ENCODE results near the gene HSH2D. TPM values are rescaled to one million over a fixed set of nuclear protein-coding genes. Genes with fewer than 3 reads are reported as not detected.

HSH2D gene
- total and polyA plus RNA-seq, 2 of the 13 experiments (the other 11 are each of a cell fraction or from before 2014, with no cell fraction given) = 0.69 to 3.2 TPM

- BruUV-seq (replicated peaks) = no TSS peak
- CTCF ChIA-PET (ENCODE audit: low intra/inter-chr PET ratio, low total read pairs) = no interaction called here
- Histone ChIP-seq H3K4me2 (ENCODE audit: low read depth, low read length) (no peak overlapping the region), H3K79me2 (ENCODE audit: insufficient read depth, low read length) (no peaks in the 10 kb centered on the region), H3K9ac (ENCODE audit: insufficient read depth, low read depth, low read length) (no peak overlapping the region), H3K4me1 (ENCODE audit: insufficient read depth, low read length) (peaks cover 16% of the 10 kb centered on the region), H3K36me3 (replicated peaks in 1 of 2; ENCODE audit: control insufficient read depth in 1 of 2, insufficient read depth in 2 of 2, low read length in 2 of 2) (no peaks in the 10 kb centered on the region), H4K20me1 (ENCODE audit: insufficient read depth, low read length) (no peaks in the 10 kb centered on the region), H3K27ac (ENCODE audit: extremely low read length, insufficient read depth, low read length) (no peak overlapping the region), H3K4me3 (replicated peaks in 1 of 3; ENCODE audit: insufficient read depth in 1 of 3, low read depth in 2 of 3, low read length in 3 of 3) (no peak overlapping the region), H3K9me3 (ENCODE audit: low read length) (no peaks in the 10 kb centered on the region), H2AFZ (ENCODE audit: low read length) (no peak overlapping the region), H3K27me3 (ENCODE audit: control insufficient read depth in 1 of 2, insufficient read depth in 2 of 2, low read length in 2 of 2) (no peaks in the 10 kb centered on the region)
- DNase-seq (ENCODE audit: low spot score) (no peak), FAIRE-seq (no peak), ATAC-seq (no peak)
- in situ Hi-C loops (cut with HindIII; ENCODE audit: extremely low pct_ligation_motif_present, low pct_unique_long_range_greater_than_20kb) = no loop called here
- POLR2A ChIA-PET = no interaction called here
- no peak for TF ChIP-seq RFX1 (IDR thresholded peaks at IDR 0.05)
- TF ChIP-seq ZNF768 (CRISPR knock-in tag; IDR thresholded peaks at IDR 0.05) = peak; percentile 83
- intact Hi-C loops (cut with micrococcal nuclease; ENCODE audit: unreplicated experiment) = no loop called here
- WGBS (ENCODE audit: low lambda C conversion rate) = 96% methylated on average over 4 of the region's 8 CpGs
Observed at GRCh38 chr19:16148443-16149229, 5.2 kb downstream of the HSH2D start.

GRCh38 chr19:16153582-16154336, 10.3 kb downstream of the HSH2D start:
- TF ChIP-seq NR3C1 (CRISPR knock-in tag; IDR thresholded peaks at IDR 0.05) (no peak), POLR2A (IDR thresholded peaks at IDR 0.05; ENCODE audit: insufficient read depth in 1 of 2, low read depth in 2 of 2, low read length in 2 of 2) (no peak), GPN1 (CRISPR knock-in tag; IDR thresholded peaks at IDR 0.05; ENCODE audit: borderline replicate concordance) (no peak), HES4 (CRISPR knock-in tag; IDR thresholded peaks at IDR 0.05; ENCODE audit: borderline replicate concordance) (no peak), ATF5 (CRISPR knock-in tag; IDR thresholded peaks at IDR 0.05; ENCODE audit: low read depth) (no peak), SETDB1 (CRISPR knock-in tag; IDR thresholded peaks at IDR 0.05; ENCODE audit: borderline replicate concordance) (no peak)
- no peak overlapping the region for H3K27ac ChIP-seq (ENCODE audit: extremely low read length, insufficient read depth, low read length)
- ATAC-seq (no peak), FAIRE-seq (no peak), DNase-seq (ENCODE audit: low spot score) (no peak)
- intact Hi-C loops (cut with micrococcal nuclease; ENCODE audit: unreplicated experiment) = no loop called here
- POLR2A ChIA-PET = interaction anchor here (1.6 kb wide), 1 partner anchor 9 kb away, joined by 4 read pairs; no protein-coding TSS in a partner anchor
- no peak overlapping the region for H3K4me2 ChIP-seq (ENCODE audit: low read depth, low read length)
- H3K9ac ChIP-seq (ENCODE audit: insufficient read depth, low read depth, low read length) = no peak overlapping the region
- no peaks in the 10 kb centered on the region for H3K27me3 ChIP-seq (ENCODE audit: control insufficient read depth in 1 of 2, insufficient read depth in 2 of 2, low read length in 2 of 2)
- no peaks in the 10 kb centered on the region for H3K4me1 ChIP-seq (ENCODE audit: insufficient read depth, low read length)
- no peaks in the 10 kb centered on the region for H4K20me1 ChIP-seq (ENCODE audit: insufficient read depth, low read length)
- 87% methylated on average over 8 of the region's 11 CpGs for WGBS (ENCODE audit: low lambda C conversion rate)
- H3K9me3 ChIP-seq (ENCODE audit: low read length) = no peaks in the 10 kb centered on the region
- in situ Hi-C loops (cut with HindIII; ENCODE audit: extremely low pct_ligation_motif_present, low pct_unique_long_range_greater_than_20kb) = loop anchor here (25.0 kb wide), 1 partner anchor 516 kb away; the partner anchor contains the start of gene CYP4F3
- no TSS peak for BruUV-seq (replicated peaks)
- no peaks in the 10 kb centered on the region; a peak in 1 of 5 replicates for H3K36me3 ChIP-seq (replicated peaks in 1 of 2; ENCODE audit: control insufficient read depth in 1 of 2, insufficient read depth in 2 of 2, low read length in 2 of 2)
- H3K79me2 ChIP-seq (ENCODE audit: insufficient read depth, low read length) = no peaks in the 10 kb centered on the region
- no peak overlapping the region for H3K4me3 ChIP-seq (replicated peaks in 1 of 3; ENCODE audit: insufficient read depth in 1 of 3, low read depth in 2 of 3, low read length in 3 of 3)
- H2AFZ ChIP-seq (ENCODE audit: low read length) = no peak overlapping the region
- CTCF ChIA-PET (ENCODE audit: low intra/inter-chr PET ratio, low total read pairs) = no interaction called here
